GM12878 (cell line): Measurements from ENCODE around the gene RAMP2. TPM values are rescaled to one million over a fixed set of nuclear protein-coding genes. Genes with fewer than 3 reads are reported as not detected.
A peak's percentile ranks its signal among the peaks of the same experiment; 100 is the strongest.
"Not testable (repeated sequence)": the region's sequence is repeated elsewhere in the genome, so short reads cannot be mapped to it uniquely, and the experiment has no call there.

Experiments used
- ATAC-seq: fragments of 200-7000 bp; cut with Tn5 transposase; 3 replicates; pipeline ENCODE4 v1.9.1; 2020; ENCODE audit warnings: mild to moderate bottlenecking, moderate library complexity
- BruUV-seq: library from RNA; stranded (reverse); fragments of 400-500 nt; replicated peaks from 2 replicates; lab custom pipeline; 2021; lab: Mats Ljungman, UMichigan
- CTCF ChIA-PET: fragments of 300-600 bp; sonication (Branson Sonifier 250); formaldehyde crosslinking; extraction: SDS; loops from one replicate; lab custom pipeline; 2021; ENCODE audit warnings: inconsistent platforms; lab: Yijun Ruan, JAX
- POLR2A ChIA-PET: fragments of 350-600 bp; formaldehyde crosslinking; extraction: SDS; loops from one replicate; lab custom pipeline; 2021; ENCODE audit warnings: inconsistent platforms; lab: Charles Lee
- RAD21 ChIA-PET: fragments of 300-600 bp; sonication (Branson Sonifier 250); formaldehyde crosslinking; loops from one replicate; lab custom pipeline; 2023; ENCODE audit warnings: antibody characterized with exemption; ENCODE audit not compliant: unreplicated experiment; lab: Charles Lee
- SMC1A ChIA-PET: fragments of 300-600 bp; sonication (Branson Sonifier 250); formaldehyde crosslinking; loops from one replicate; lab custom pipeline; 2023; ENCODE audit not compliant: unreplicated experiment, uncharacterized antibody; lab: Charles Lee
- DNase-seq: peaks from one replicate; pipeline ENCODE4 v3.0.0-alpha.2; 2011; ENCODE audit warnings: low read depth, low spot score
- FAIRE-seq: peaks from 3 replicates; lab custom pipeline; 2011; peaks lifted over from hg19 to GRCh38; lab: Jason Lieb, UNC
- H2AFZ ChIP-seq: 2 replicates; pipeline ENCODE4 v1.6.0; 2011; ENCODE audit warnings: low read depth, low read length, control low read depth; ENCODE audit not compliant: control insufficient read depth
- H3K27ac ChIP-seq: 2 replicates; pipeline ENCODE4 v1.5.1; 2011; ENCODE audit warnings: control low read depth; ENCODE audit not compliant: control insufficient read depth, insufficient read depth
- H3K27me3 ChIP-seq, 2 experiments: replicated peaks in 1 of 2; 2 replicates each; pipeline versions ENCODE4 v1.6.0 to v1.6.1; 2011; ENCODE audit warnings: low read length in 1 of 2; ENCODE audit not compliant: control insufficient read depth in 2 of 2, insufficient read depth in 2 of 2
- H3K36me3 ChIP-seq, 2 experiments: 2 replicates each; pipeline ENCODE4 v1.5.1; 2011; ENCODE audit warnings: low read length in 1 of 2; ENCODE audit not compliant: control insufficient read depth in 2 of 2, insufficient read depth in 2 of 2
- H3K4me1 ChIP-seq: 2 replicates; pipeline ENCODE4 v1.6.1; 2011; ENCODE audit warnings: mild to moderate bottlenecking, low read length, moderate library complexity, mixed read lengths; ENCODE audit not compliant: control insufficient read depth, insufficient read depth
- H3K4me2 ChIP-seq: 2 replicates; pipeline ENCODE4 v1.6.0; 2011; ENCODE audit warnings: control low read depth; ENCODE audit not compliant: control insufficient read depth, insufficient read depth
- H3K4me3 ChIP-seq: fragments of 200-600 bp; sonication (generic); 2 replicates; pipeline ENCODE4 v1.5.1; 2016
- H3K79me2 ChIP-seq: 2 replicates; pipeline ENCODE4 v1.6.0; 2011; ENCODE audit warnings: low read length; ENCODE audit not compliant: control insufficient read depth, insufficient read depth
- H3K9ac ChIP-seq: 2 replicates; pipeline ENCODE4 v1.8.0; 2011; ENCODE audit warnings: low read length, control low read depth, mixed read lengths; ENCODE audit not compliant: control insufficient read depth, insufficient read depth
- H3K9me3 ChIP-seq: replicated peaks from 3 replicates; pipeline ENCODE4 v1.5.1; 2011; ENCODE audit warnings: mild to moderate bottlenecking, low read length; ENCODE audit not compliant: control insufficient read depth, insufficient read depth
- H4K20me1 ChIP-seq: 2 replicates; pipeline ENCODE4 v1.6.0; 2011; ENCODE audit not compliant: control insufficient read depth, insufficient read depth
- FOXM1 ChIP-seq: IDR thresholded peaks from 2 replicates; pipeline ENCODE4 v1.6.1; 2012; ENCODE audit warnings: low read depth, mild to moderate bottlenecking, inconsistent platforms, low read length, moderate library complexity
- PML ChIP-seq: IDR thresholded peaks from 2 replicates; pipeline ENCODE4 v1.6.1; 2012; ENCODE audit warnings: low read length, inconsistent platforms
- RAD51 ChIP-seq: fragments of 450-650 bp; IDR thresholded peaks from 2 replicates; pipeline ENCODE4 v1.6.1; 2016; ENCODE audit warnings: moderate library complexity, mild to moderate bottlenecking, inconsistent platforms
- RCOR1 ChIP-seq: conservative IDR thresholded peaks from 2 replicates; pipeline ENCODE4 v1.6.1; 2012; ENCODE audit warnings: low read depth, low read length, improper control_type of control experiment
- SPI1 ChIP-seq: IDR thresholded peaks from 2 replicates; pipeline ENCODE4 v1.6.1; 2011; ENCODE audit warnings: low read depth, mild to moderate bottlenecking, low read length, moderate library complexity, borderline replicate concordance; ENCODE audit not compliant: insufficient read depth
- SRF ChIP-seq, 2 experiments: IDR thresholded peaks; 2 replicates each; pipeline ENCODE4 v1.6.1; 2011; ENCODE audit warnings: low read depth in 2 of 2, low read length in 2 of 2, mild to moderate bottlenecking in 1 of 2, moderate library complexity in 1 of 2
- TAF1 ChIP-seq: IDR thresholded peaks from 2 replicates; pipeline ENCODE4 v1.6.1; 2011; ENCODE audit warnings: mild to moderate bottlenecking, low read depth, low read length, borderline replicate concordance
- ZNF207 ChIP-seq: fragments of 450-650 bp; IDR thresholded peaks from 2 replicates; pipeline ENCODE4 v1.6.1; 2014; ENCODE audit warnings: antibody characterized with exemption, mild to moderate bottlenecking, borderline replicate concordance
- ZSCAN29 ChIP-seq: fragments of 450-650 bp; IDR thresholded peaks from 2 replicates; pipeline ENCODE4 v1.6.1; 2017; ENCODE audit warnings: mild to moderate bottlenecking, moderate library complexity
- WGBS: methylation state at CpG from one replicate; pipeline ENCODE4 v1.1.6; 2016; ENCODE audit warnings: low lambda C conversion rate; ENCODE audit not compliant: insufficient replicate concordance, insufficient coverage; ENCODE audit errors: missing lambda C conversion rate; 5-methylcytosine and 5-hydroxymethylcytosine counted together
- in situ Hi-C: fragments of 300-500 bp; cut with MboI; formaldehyde crosslinking; loops from 9 replicates; pipeline ENCODE4 v1.14.3; 2018; ENCODE audit warnings: mixed read lengths
- intact Hi-C: fragments of 100-400 bp; cut with micrococcal nuclease; formaldehyde crosslinking; loops from one replicate; pipeline ENCODE4 v1.14.2; 2022; ENCODE audit not compliant: unreplicated experiment
- polyA plus RNA-seq, 11 experiments: library from polyadenylated mRNA; depleted of rRNA in 4 of 11; unstranded in 6 of 11; stranded (reverse) in 5 of 11; fragments of >200 nt; fragmentation: Nextera tagmentation in 4 of 11; fragmentation: Illumina TruSeq in 1 of 11; extraction: Ambion mirVana in 4 of 11; extraction: Trizol in 1 of 11; gene quantifications; 1 replicate in 1 of 11; 2 replicates in 10 of 11; pipeline versions ENCODE4 v1.2.1 to v1.2.3, GENCODE V29; 2011 to 2016; ENCODE audit warnings: inconsistent platforms in 2 of 11, missing spikeins in 2 of 11, low read depth in 1 of 11
- total RNA-seq, 4 experiments: library from RNA; depleted of rRNA in 3 of 4; stranded (reverse); fragments of >200 nt in 3 of 4; fragmentation: Illumina TruSeq in 1 of 4; extraction: Trizol in 1 of 4; gene quantifications; 2 replicates each; pipeline versions ENCODE4 v1.2.1 to v1.2.3, GENCODE V29; 2013 to 2021
- TF ChIP-seq, protein P1 (sequence below): IDR thresholded peaks from 2 replicates; pipeline ENCODE4 v1.6.1; 2011; ENCODE audit warnings: low read depth, low read length, improper control_type of control experiment, borderline replicate concordance
- TF ChIP-seq, protein P2 (sequence below): fragments of 450-650 bp; IDR thresholded peaks from 2 replicates; pipeline ENCODE4 v1.6.1; 2017; ENCODE audit warnings: mild to moderate bottlenecking, moderate library complexity

RAMP2 gene
- total and polyA plus RNA-seq, 10 of the 15 experiments (the other 5 are each of a cell fraction or from before 2014, with no cell fraction given) = 0.14 to 0.32 (median 0.21) TPM; not detected in 4

DNA sequence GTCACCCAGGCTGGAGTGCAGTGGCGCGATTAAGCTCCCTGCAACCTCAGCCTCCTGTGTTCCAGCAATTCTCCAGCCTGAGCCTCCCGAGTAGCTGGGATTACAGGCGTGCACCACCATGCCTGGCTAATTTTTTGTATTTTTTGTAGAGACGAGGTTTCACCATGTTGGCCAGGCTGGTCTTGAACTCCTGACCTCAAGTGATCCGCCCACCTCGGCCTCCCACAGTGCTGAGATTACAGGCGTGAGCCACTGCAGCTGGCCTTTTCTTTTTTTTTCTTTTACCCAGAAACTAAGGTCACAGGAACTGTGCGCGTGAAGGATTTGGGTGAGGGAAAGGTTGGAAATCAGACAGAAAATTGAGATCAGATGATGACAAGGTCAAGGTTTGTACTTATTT, 8.9 kb downstream of the RAMP2 start:
- not testable (repeated sequence) for H3K9ac ChIP-seq, FAIRE-seq

GRCh38 chr17:42772945-42773289, 11.9 kb downstream of the RAMP2 start:
- H4K20me1 ChIP-seq = no peaks in the 10 kb centered on the region
- ChIA-PET POLR2A (interaction anchor here (0.9 to 2.3 kb wide), 7 partner anchors 9 to 225 kb away, joined by 3 to 11 read pairs (median 5); partner anchors contain the start of genes BECN1 and RPL27), RAD21 (interaction anchor here (1.3 to 3.1 kb wide), 8 partner anchors 9 to 225 kb away, joined by 3 to 18 read pairs (median 6); partner anchors contain the start of genes BECN1, PSMC3IP and RPL27), SMC1A (interaction anchor here (0.8 to 3.1 kb wide), 11 partner anchors 9 to 237 kb away, joined by 3 to 20 read pairs (median 3); partner anchors contain the start of genes NAGLU, PSMC3IP and RAMP2), CTCF (interaction anchor here (0.9 to 3.2 kb wide), 15 partner anchors 9 to 194 kb away, joined by 3 to 38 read pairs (median 4); partner anchors contain the start of genes BECN1, CCR10, CNTD1 and COA3)
- DNase-seq (no peak), ATAC-seq (peak; percentile 13), FAIRE-seq (no peak)
- H3K4me3 ChIP-seq = peak overlapping the region; percentile 75
- intact Hi-C loops (no loop called here), in situ Hi-C loops (no loop called here)
- peak overlapping the region; percentile 86 for H3K27ac ChIP-seq
- H3K9ac ChIP-seq = peak overlapping the region; percentile 97
- H3K4me2 ChIP-seq = peak overlapping the region; percentile 85
- H3K36me3 ChIP-seq = peaks cover 0 to 2% of the 10 kb centered on the region in 2 experiments; a peak in 3 of 4 replicates
- H2AFZ ChIP-seq = peak overlapping the region; percentile 99
- peaks cover 9% of the 10 kb centered on the region for H3K79me2 ChIP-seq
- no peaks in the 10 kb centered on the region for H3K9me3 ChIP-seq
- H3K4me1 ChIP-seq = peaks cover 26% of the 10 kb centered on the region
- 0% methylated on average over 3 of the region's 3 CpGs for WGBS
- BruUV-seq = TSS peak; percentile 98
- no peaks in the 10 kb centered on the region for H3K27me3 ChIP-seq
- TF ChIP-seq ZSCAN29 = no peak
- TF ChIP-seq, protein P1, sequence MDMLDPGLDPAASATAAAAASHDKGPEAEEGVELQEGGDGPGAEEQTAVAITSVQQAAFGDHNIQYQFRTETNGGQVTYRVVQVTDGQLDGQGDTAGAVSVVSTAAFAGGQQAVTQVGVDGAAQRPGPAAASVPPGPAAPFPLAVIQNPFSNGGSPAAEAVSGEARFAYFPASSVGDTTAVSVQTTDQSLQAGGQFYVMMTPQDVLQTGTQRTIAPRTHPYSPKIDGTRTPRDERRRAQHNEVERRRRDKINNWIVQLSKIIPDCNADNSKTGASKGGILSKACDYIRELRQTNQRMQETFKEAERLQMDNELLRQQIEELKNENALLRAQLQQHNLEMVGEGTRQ = no peak
- no peak for TF ChIP-seq FOXM1
- no peak for TF ChIP-seq SPI1
- no peak for TF ChIP-seq TAF1
- TF ChIP-seq RCOR1 = no peak
- TF ChIP-seq SRF (IDR thresholded peaks at IDR 0.05; ENCODE audit: low read depth in 2 of 2, low read length in 2 of 2) = no peak
- TF ChIP-seq RAD51 = no peak
- TF ChIP-seq ZNF207 = no peak
- TF ChIP-seq, protein P2, sequence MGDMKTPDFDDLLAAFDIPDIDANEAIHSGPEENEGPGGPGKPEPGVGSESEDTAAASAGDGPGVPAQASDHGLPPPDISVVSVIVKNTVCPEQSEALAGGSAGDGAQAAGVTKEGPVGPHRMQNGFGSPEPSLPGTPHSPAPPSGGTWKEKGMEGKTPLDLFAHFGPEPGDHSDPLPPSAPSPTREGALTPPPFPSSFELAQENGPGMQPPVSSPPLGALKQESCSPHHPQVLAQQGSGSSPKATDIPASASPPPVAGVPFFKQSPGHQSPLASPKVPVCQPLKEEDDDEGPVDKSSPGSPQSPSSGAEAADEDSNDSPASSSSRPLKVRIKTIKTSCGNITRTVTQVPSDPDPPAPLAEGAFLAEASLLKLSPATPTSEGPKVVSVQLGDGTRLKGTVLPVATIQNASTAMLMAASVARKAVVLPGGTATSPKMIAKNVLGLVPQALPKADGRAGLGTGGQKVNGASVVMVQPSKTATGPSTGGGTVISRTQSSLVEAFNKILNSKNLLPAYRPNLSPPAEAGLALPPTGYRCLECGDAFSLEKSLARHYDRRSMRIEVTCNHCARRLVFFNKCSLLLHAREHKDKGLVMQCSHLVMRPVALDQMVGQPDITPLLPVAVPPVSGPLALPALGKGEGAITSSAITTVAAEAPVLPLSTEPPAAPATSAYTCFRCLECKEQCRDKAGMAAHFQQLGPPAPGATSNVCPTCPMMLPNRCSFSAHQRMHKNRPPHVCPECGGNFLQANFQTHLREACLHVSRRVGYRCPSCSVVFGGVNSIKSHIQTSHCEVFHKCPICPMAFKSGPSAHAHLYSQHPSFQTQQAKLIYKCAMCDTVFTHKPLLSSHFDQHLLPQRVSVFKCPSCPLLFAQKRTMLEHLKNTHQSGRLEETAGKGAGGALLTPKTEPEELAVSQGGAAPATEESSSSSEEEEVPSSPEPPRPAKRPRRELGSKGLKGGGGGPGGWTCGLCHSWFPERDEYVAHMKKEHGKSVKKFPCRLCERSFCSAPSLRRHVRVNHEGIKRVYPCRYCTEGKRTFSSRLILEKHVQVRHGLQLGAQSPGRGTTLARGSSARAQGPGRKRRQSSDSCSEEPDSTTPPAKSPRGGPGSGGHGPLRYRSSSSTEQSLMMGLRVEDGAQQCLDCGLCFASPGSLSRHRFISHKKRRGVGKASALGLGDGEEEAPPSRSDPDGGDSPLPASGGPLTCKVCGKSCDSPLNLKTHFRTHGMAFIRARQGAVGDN = no peak
- TF ChIP-seq PML = no peak

More for the DNA sequence above, 8.9 kb downstream of the RAMP2 start:
- DNase-seq, ATAC-seq, H3K79me2 ChIP-seq, H3K4me2 ChIP-seq, CTCF ChIA-PET, H3K27me3 ChIP-seq, H3K27ac ChIP-seq, H2AFZ ChIP-seq, H3K36me3 ChIP-seq, H3K4me3 ChIP-seq, H3K9me3 ChIP-seq, H4K20me1 ChIP-seq, intact Hi-C loops, BruUV-seq: not testable (repeated sequence)
- in situ Hi-C loops = loop anchor here (10.0 kb wide), 1 partner anchor 195 kb away; the partner anchor contains the start of gene PSMC3IP
- ChIA-PET RAD21 (interaction anchor here (0.7 kb wide), 1 partner anchor 19 kb away, joined by 4 read pairs; no protein-coding TSS in a partner anchor), POLR2A (interaction anchor here (1.4 kb wide), 1 partner anchor 191 kb away, joined by 5 read pairs; no protein-coding TSS in a partner anchor), SMC1A (interaction anchor here (0.6 kb wide), 1 partner anchor 60 kb away, joined by 4 read pairs; no protein-coding TSS in a partner anchor)
- WGBS = 63% methylated on average over 10 of the region's 10 CpGs
- H3K4me1 ChIP-seq = peaks cover 14% of the 10 kb centered on the region
